ENCODE measurements around the gene NISCH.

DNA sequence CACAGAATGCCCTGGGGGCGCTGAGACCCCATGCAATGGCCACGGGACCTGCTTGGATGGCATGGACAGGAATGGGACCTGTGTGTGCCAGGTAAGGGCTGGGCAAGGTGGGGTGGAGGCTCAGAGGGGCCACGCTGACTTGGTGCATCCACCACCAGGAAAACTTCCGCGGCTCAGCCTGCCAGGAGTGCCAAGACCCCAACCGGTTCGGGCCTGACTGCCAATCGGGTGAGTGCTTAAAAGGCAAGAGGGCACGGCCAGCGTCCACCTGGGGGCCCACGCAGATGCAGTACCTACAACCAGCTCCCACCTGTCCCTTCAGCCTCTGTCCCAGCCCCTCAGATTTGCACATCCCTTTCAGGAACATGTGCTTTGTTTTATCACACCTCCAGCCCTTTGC is 46.6 kb downstream of the NISCH start:
- TF ChIP-seq, protein P1, sequence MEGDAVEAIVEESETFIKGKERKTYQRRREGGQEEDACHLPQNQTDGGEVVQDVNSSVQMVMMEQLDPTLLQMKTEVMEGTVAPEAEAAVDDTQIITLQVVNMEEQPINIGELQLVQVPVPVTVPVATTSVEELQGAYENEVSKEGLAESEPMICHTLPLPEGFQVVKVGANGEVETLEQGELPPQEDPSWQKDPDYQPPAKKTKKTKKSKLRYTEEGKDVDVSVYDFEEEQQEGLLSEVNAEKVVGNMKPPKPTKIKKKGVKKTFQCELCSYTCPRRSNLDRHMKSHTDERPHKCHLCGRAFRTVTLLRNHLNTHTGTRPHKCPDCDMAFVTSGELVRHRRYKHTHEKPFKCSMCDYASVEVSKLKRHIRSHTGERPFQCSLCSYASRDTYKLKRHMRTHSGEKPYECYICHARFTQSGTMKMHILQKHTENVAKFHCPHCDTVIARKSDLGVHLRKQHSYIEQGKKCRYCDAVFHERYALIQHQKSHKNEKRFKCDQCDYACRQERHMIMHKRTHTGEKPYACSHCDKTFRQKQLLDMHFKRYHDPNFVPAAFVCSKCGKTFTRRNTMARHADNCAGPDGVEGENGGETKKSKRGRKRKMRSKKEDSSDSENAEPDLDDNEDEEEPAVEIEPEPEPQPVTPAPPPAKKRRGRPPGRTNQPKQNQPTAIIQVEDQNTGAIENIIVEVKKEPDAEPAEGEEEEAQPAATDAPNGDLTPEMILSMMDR (IDR thresholded peaks at IDR 0.05; ENCODE audit: low read length), result no peak
- TF ChIP-seq EZH2 (optimal IDR thresholded peaks at IDR 0.05; ENCODE audit: low read depth, low read length), result no peak
- TF ChIP-seq EZH2phosphoT487 (IDR thresholded peaks at IDR 0.05; ENCODE audit: low read length), result no peak

Measured in MM.1S (cell line).